GM15510 (cell line): Measurements from ENCODE around the gene NUDCD2.

Source experiments
- POLR2A ChIP-seq: IDR thresholded peaks from 3 replicates; pipeline ENCODE4 v1.6.1; 2011; ENCODE audit warnings: borderline replicate concordance; ENCODE audit not compliant: insufficient read length; ENCODE audit errors: extremely low read depth

Gene NUDCD2

GRCh38 chr5:163459819-163460561 is at the start of gene NUDCD2:
TSS of gene NUDCD2 (minus strand) at chr5:163460102. CDS start at chr5:163460050, 52 bp downstream.
- TF ChIP-seq POLR2A: peak; percentile 96

GRCh38 chr5:163509291-163509951 is 49.5 kb upstream of the NUDCD2 start:
- no peak for TF ChIP-seq POLR2A

GRCh38 chr5:163508753-163509152 is 48.9 kb upstream of the NUDCD2 start:
- TF ChIP-seq POLR2A: no peak

GRCh38 chr5:163506726-163507125 is 46.8 kb upstream of the NUDCD2 start:
- TF ChIP-seq POLR2A: no peak

GRCh38 chr5:163506095-163506457 is 46.2 kb upstream of the NUDCD2 start:
- no peak for TF ChIP-seq POLR2A

- peak; percentile 88 for TF ChIP-seq POLR2A
Measured at GRCh38 chr5:163505368-163506094, 45.6 kb upstream of the NUDCD2 start, which contains the start of gene MAT2B. TSS of gene MAT2B (plus strand) at chr5:163505619. CDS start at chr5:163505687, 68 bp downstream.

- TF ChIP-seq POLR2A: no peak
Measured at GRCh38 chr5:163505049-163505367, 45.1 kb upstream of the NUDCD2 start.

GRCh38 chr5:163504079-163504931 is 44.4 kb upstream of the NUDCD2 start:
- TF ChIP-seq POLR2A: no peak

GRCh38 chr5:163503106-163504078 is 43.5 kb upstream of the NUDCD2 start:
- TF ChIP-seq POLR2A: peak; percentile 35

- TF ChIP-seq POLR2A: no peak
Measured at GRCh38 chr5:163502521-163502920, 42.6 kb upstream of the NUDCD2 start.

- TF ChIP-seq POLR2A: no peak
Measured at GRCh38 chr5:163498886-163499285, 39.0 kb upstream of the NUDCD2 start.

- TF ChIP-seq POLR2A: no peak
Measured at GRCh38 chr5:163497315-163497714, 37.4 kb upstream of the NUDCD2 start.

- TF ChIP-seq POLR2A: no peak
Measured at GRCh38 chr5:163496286-163496685, 36.4 kb upstream of the NUDCD2 start.

- TF ChIP-seq POLR2A: no peak
Measured at GRCh38 chr5:163489745-163490075, 29.8 kb upstream of the NUDCD2 start.
